Esophagus muscularis mucosa (tissue), 4 donors: ENCODE measurements around the gene CFHR4. TPM values are rescaled to one million over a fixed set of nuclear protein-coding genes. Genes with fewer than 3 reads are reported as not detected.
"Not testable (repeated sequence)": the region's sequence is repeated elsewhere in the genome, so short reads cannot be mapped to it uniquely, and the experiment has no call there.

ENCODE experiments used
- DNase-seq: peaks from one replicate; pipeline ENCODE4 v3.0.0-alpha.2; 2017; ENCODE audit errors: extremely low spot score
- H3K27ac ChIP-seq, 4 donors: fragments of 200-600 bp; sonication (generic); replicated peaks in 1 of 4; 1 replicate in 3 of 4; 2 replicates in 1 of 4; pipeline ENCODE4 v1.5.1; 2016 to 2019; ENCODE audit warnings: mild to moderate bottlenecking in 1 of 4
- H3K27me3 ChIP-seq, 4 donors: fragments of 200-600 bp; sonication (generic); one replicate each; pipeline versions ENCODE4 v1.5.1 to v1.6.0; 2016 to 2019
- H3K36me3 ChIP-seq, 4 donors: fragments of 200-600 bp; sonication (generic); one replicate each; pipeline ENCODE4 v1.5.1; 2016 to 2019
- H3K4me1 ChIP-seq, 4 donors: fragments of 200-600 bp; sonication (generic); one replicate each; pipeline ENCODE4 v1.5.1; 2016 to 2019
- H3K4me3 ChIP-seq, 4 donors: fragments of 200-600 bp; sonication (generic); 1 replicate in 2 of 4; 2 replicates in 2 of 4; pipeline ENCODE4 v1.5.1; 2016 to 2019; ENCODE audit warnings: mild to moderate bottlenecking in 4 of 4, moderate library complexity in 1 of 4
- H3K9me3 ChIP-seq, 4 donors: fragments of 200-600 bp; sonication (generic); 1 replicate in 3 of 4; 2 replicates in 1 of 4; pipeline ENCODE4 v1.5.1; 2016 to 2019
- CTCF ChIP-seq, 3 experiments: fragments of 200-600 bp in 2 of 3; fragments of 450-650 bp in 1 of 3; sonication (generic) in 2 of 3; IDR thresholded peaks; one replicate each; pipeline ENCODE4 v1.5.1; 2017 to 2019; ENCODE audit warnings: antibody characterized with exemption in 3 of 3, mild to moderate bottlenecking in 2 of 3, moderate library complexity in 1 of 3
- EP300 ChIP-seq: sonication (generic); formaldehyde crosslinking; IDR thresholded peaks from one replicate; pipeline ENCODE4 v1.6.1; 2017; ENCODE audit warnings: antibody characterized with exemption
- POLR2A ChIP-seq: fragments of 450-650 bp; IDR thresholded peaks from one replicate; pipeline ENCODE4 v1.6.1; 2017; ENCODE audit warnings: antibody characterized with exemption, moderate library complexity, mild to moderate bottlenecking, low read depth
- POLR2AphosphoS5 ChIP-seq, 2 donors: sonication (generic); formaldehyde crosslinking; IDR thresholded peaks; one replicate each; pipeline ENCODE4 v1.6.1; 2017; ENCODE audit warnings: antibody characterized with exemption in 2 of 2
- WGBS: methylation state at CpG from one replicate; pipeline ENCODE4 v1.1.5; 2018; 5-methylcytosine and 5-hydroxymethylcytosine counted together
- intact Hi-C: fragments of 100-400 bp; cut with DNase I; formaldehyde crosslinking; loops from one replicate; pipeline ENCODE4 v1.15.1; 2023
- total RNA-seq, 4 donors: library from RNA; depleted of rRNA; stranded (reverse); fragments of >200 nt; gene quantifications; one replicate each; pipeline versions ENCODE4 v1.1.0 to v1.2.1, GENCODE V29; 2016

Gene CFHR4
- total RNA-seq, 4 donors from 2014 or later, result not detected

- no peak for DNase-seq
- H3K4me1 ChIP-seq, result peaks cover 0 to 7% (median 2%) of the 10 kb centered on the region in 4 donors
- no peak overlapping the region for H3K4me3 ChIP-seq
- H3K36me3 ChIP-seq, result no peaks in the 10 kb centered on the region
- peaks cover 0 to 11% (median 0%) of the 10 kb centered on the region in 4 donors for H3K27me3 ChIP-seq
- H3K9me3 ChIP-seq, result no peaks in the 10 kb centered on the region
- WGBS, result 11% methylated on average over 16 of the region's 29 CpGs
- intact Hi-C loops, result no loop called here
- H3K27ac ChIP-seq, result no peak overlapping the region
- no peak for TF ChIP-seq CTCF (IDR thresholded peaks at IDR 0.05)
- TF ChIP-seq EP300, result no peak
- no peak for TF ChIP-seq POLR2A
- TF ChIP-seq POLR2AphosphoS5 (IDR thresholded peaks at IDR 0.05), result no peak
Observed at GRCh38 chr1:196877964-196878363, 9.9 kb upstream of the CFHR4 start.

GRCh38 chr1:196886560-196886959 lies 1.3 kb upstream of the CFHR4 start:
- WGBS, result 81% methylated on average over 4 of the region's 4 CpGs
- H3K36me3 ChIP-seq, H3K4me1 ChIP-seq, H3K27ac ChIP-seq, intact Hi-C loops, H3K9me3 ChIP-seq, DNase-seq, H3K27me3 ChIP-seq, H3K4me3 ChIP-seq: not testable (repeated sequence)

- Histone ChIP-seq H3K4me1 (no peaks in the 10 kb centered on the region), H3K9me3 (no peaks in the 10 kb centered on the region), H3K27ac (no peak overlapping the region), H3K4me3 (no peak overlapping the region), H3K27me3 (peaks cover 0 to 5% (median 0%) of the 10 kb centered on the region in 4 donors), H3K36me3 (no peaks in the 10 kb centered on the region)
- WGBS, result 78% methylated on average over 6 of the region's 6 CpGs
- DNase-seq, result no peak
- TF ChIP-seq POLR2AphosphoS5 (IDR thresholded peaks at IDR 0.05) (no peak), POLR2A (no peak), EP300 (no peak), CTCF (IDR thresholded peaks at IDR 0.05) (no peak)
- intact Hi-C loops, result no loop called here
Observed at GRCh38 chr1:196890668-196891067, 2.8 kb downstream of the CFHR4 start.

- H3K4me3 ChIP-seq, result no peak overlapping the region
- H3K9me3 ChIP-seq, result no peaks in the 10 kb centered on the region
- no peak for DNase-seq
- peaks cover 0 to 5% (median 0%) of the 10 kb centered on the region in 4 donors for H3K27me3 ChIP-seq
- H3K4me1 ChIP-seq, result no peaks in the 10 kb centered on the region
- WGBS, result 73% methylated on average over 6 of the region's 6 CpGs
- H3K27ac ChIP-seq, result no peak overlapping the region
- no peaks in the 10 kb centered on the region for H3K36me3 ChIP-seq
- TF ChIP-seq CTCF (IDR thresholded peaks at IDR 0.05), result no peak
- no peak for TF ChIP-seq POLR2AphosphoS5 (IDR thresholded peaks at IDR 0.05)
- no peak for TF ChIP-seq EP300
- TF ChIP-seq POLR2A, result no peak
- intact Hi-C loops, result no loop called here
Observed at GRCh38 chr1:196891251-196891650, 3.4 kb downstream of the CFHR4 start.

GRCh38 chr1:196896355-196896754 lies 8.5 kb downstream of the CFHR4 start:
- no peak overlapping the region for H3K4me3 ChIP-seq
- peaks cover 0 to 25% (median 0%) of the 10 kb centered on the region in 4 donors for H3K27me3 ChIP-seq
- H3K9me3 ChIP-seq, result no peaks in the 10 kb centered on the region
- DNase-seq, result no peak
- H3K36me3 ChIP-seq, result no peaks in the 10 kb centered on the region
- intact Hi-C loops, result no loop called here
- TF ChIP-seq POLR2AphosphoS5 (IDR thresholded peaks at IDR 0.05), result no peak
- no peak for TF ChIP-seq POLR2A
- no peak for TF ChIP-seq EP300
- TF ChIP-seq CTCF (IDR thresholded peaks at IDR 0.05), result no peak
- no peak overlapping the region for H3K27ac ChIP-seq
- 72% methylated on average over 8 of the region's 8 CpGs for WGBS
- H3K4me1 ChIP-seq, result no peaks in the 10 kb centered on the region
